Smooth muscle cell (in vitro differentiated cells): ENCODE results near the gene PDE4C. TPM values are rescaled to one million over a fixed set of nuclear protein-coding genes. Genes with fewer than 3 reads are reported as not detected.

Source experiments
- DNase-seq: peaks from one replicate; lab custom pipeline; 2025; ENCODE audit not compliant: unreplicated experiment; lab: John Stamatoyannopoulos, UW
- H2AFZ ChIP-seq: fragments of 200-600 bp; sonication (generic); 2 replicates; pipeline ENCODE4 v1.6.0; 2016; ENCODE audit warnings: antibody characterized with exemption, low read depth, mild to moderate bottlenecking
- H3F3A ChIP-seq: fragments of 200-600 bp; sonication (generic); 2 replicates; pipeline ENCODE4 v1.6.0; 2017; ENCODE audit warnings: antibody characterized with exemption, low read depth
- H3K27ac ChIP-seq: fragments of 200-600 bp; sonication (generic); 2 replicates; pipeline ENCODE4 v1.5.1; 2016; ENCODE audit warnings: low read depth, mild to moderate bottlenecking
- H3K27me3 ChIP-seq: fragments of 200-600 bp; sonication (generic); 2 replicates; pipeline ENCODE4 v1.6.1; 2016; ENCODE audit warnings: low read depth, mild to moderate bottlenecking
- H3K36me3 ChIP-seq: fragments of 200-600 bp; sonication (generic); 2 replicates; pipeline ENCODE4 v1.5.1; 2016; ENCODE audit warnings: low read depth
- H3K4me1 ChIP-seq: fragments of 200-600 bp; sonication (generic); 2 replicates; pipeline ENCODE4 v1.5.1; 2016; ENCODE audit warnings: low read depth
- H3K4me2 ChIP-seq: fragments of 200-600 bp; sonication (generic); 2 replicates; pipeline ENCODE4 v1.6.0; 2016; ENCODE audit warnings: mild to moderate bottlenecking
- H3K4me3 ChIP-seq: fragments of 200-600 bp; sonication (generic); 2 replicates; pipeline ENCODE4 v1.5.1; 2016; ENCODE audit warnings: mild to moderate bottlenecking
- H3K79me2 ChIP-seq: fragments of 200-600 bp; sonication (generic); 2 replicates; pipeline ENCODE4 v1.6.0; 2016; ENCODE audit warnings: low read depth, mild to moderate bottlenecking
- H3K9ac ChIP-seq: fragments of 200-600 bp; sonication (generic); 2 replicates; pipeline ENCODE4 v1.6.0; 2016; ENCODE audit warnings: low read depth
- H3K9me3 ChIP-seq: fragments of 200-600 bp; sonication (generic); replicated peaks from 2 replicates; pipeline ENCODE4 v1.5.1; 2016; ENCODE audit warnings: low read depth
- H4K20me1 ChIP-seq: fragments of 200-600 bp; sonication (generic); 2 replicates; pipeline ENCODE4 v1.6.0; 2016; ENCODE audit warnings: low read depth
- CTCF ChIP-seq: fragments of 200-600 bp; sonication (generic); IDR thresholded peaks from 2 replicates; pipeline ENCODE4 v1.5.1; 2017; ENCODE audit warnings: borderline replicate concordance, mild to moderate bottlenecking, antibody characterized with exemption; ENCODE audit not compliant: insufficient read depth, poor library complexity, severe bottlenecking
- WGBS: methylation state at CpG from one replicate; pipeline ENCODE4 v1.1.7; 2016; ENCODE audit warnings: low lambda C conversion rate; 5-methylcytosine and 5-hydroxymethylcytosine counted together
- polyA plus RNA-seq: library from polyadenylated mRNA; unstranded; fragments of >200 nt; fragmentation: Nextera tagmentation; extraction: Ambion mirVana; gene quantifications from 2 replicates; pipeline ENCODE4 v1.2.1, GENCODE V29; 2016
- total RNA-seq: library from RNA; depleted of rRNA; stranded (reverse); fragments of >200 nt; gene quantifications from 2 replicates; pipeline ENCODE4 v1.2.3, GENCODE V29; 2014

The PDE4C gene
- total and polyA plus RNA-seq, 2 experiments from 2014 or later, result 1.1 to 1.7 TPM

DNA sequence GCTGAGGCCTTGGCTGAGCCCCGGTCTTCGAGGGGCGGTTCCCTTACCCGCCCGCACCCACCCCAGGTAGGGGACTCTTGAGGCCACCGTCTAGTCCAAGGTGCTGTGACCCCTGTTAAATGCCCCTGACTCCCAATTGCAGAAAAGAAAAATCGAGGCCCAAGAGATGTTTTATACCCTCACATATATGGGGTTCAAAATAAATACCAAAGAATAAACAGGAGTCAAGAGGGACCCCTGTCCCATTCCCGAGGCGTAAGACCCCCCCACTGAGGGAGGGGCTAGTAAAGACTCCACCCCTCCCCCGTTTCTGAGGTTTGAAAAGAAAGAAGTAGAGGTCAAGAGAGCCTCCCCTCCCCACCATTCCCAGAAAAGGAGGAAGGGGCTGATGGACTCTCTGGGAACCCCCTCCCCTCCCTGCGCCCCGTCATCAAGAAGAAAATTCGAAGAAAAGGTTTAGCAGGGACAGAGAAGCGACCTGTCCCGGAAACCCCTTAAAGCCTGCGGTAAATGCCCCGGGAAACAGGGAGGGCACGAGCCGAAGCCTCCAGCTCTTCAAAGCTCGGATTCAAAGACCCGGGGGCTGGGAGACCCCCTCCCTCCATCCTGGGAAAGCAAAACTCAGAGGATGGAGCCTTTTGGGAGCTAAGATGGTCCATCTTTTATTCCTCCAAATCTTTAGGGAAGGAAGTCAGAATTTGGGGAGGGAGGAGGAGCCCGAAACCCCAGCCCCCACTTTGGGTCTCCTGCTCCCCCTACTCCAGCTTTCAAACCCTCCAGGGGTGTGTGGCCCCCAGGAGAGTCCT lies 21.6 kb downstream of the PDE4C start:
- Histone ChIP-seq H4K20me1 (peaks cover 18% of the 10 kb centered on the region), H3K79me2 (no peaks in the 10 kb centered on the region), H3K27ac (peak overlapping the region; percentile 97), H3K4me2 (peak overlapping the region; percentile 91), H3K9me3 (no peaks in the 10 kb centered on the region), H3K36me3 (no peaks in the 10 kb centered on the region), H3K27me3 (no peaks in the 10 kb centered on the region), H3F3A (peaks cover 7% of the 10 kb centered on the region), H3K9ac (peak overlapping the region; percentile 93), H3K4me3 (peak overlapping the region; percentile 72), H3K4me1 (peaks cover 18% of the 10 kb centered on the region), H2AFZ (peak overlapping the region; percentile 91)
- TF ChIP-seq CTCF, result no peak
- WGBS, result 1% methylated on average over 20 of the region's 22 CpGs
- peak; percentile 85 for DNase-seq

- no peaks in the 10 kb centered on the region for H3K36me3 ChIP-seq
- H2AFZ ChIP-seq, result peak within 1 kb of the TSS; percentile 91
- peak; percentile 95 for DNase-seq
- peaks cover 18% of the 10 kb centered on the region for H3K4me1 ChIP-seq
- H3K27me3 ChIP-seq, result no peaks in the 10 kb centered on the region
- peak within 1 kb of the TSS; percentile 91 for H3K4me2 ChIP-seq
- H3K9ac ChIP-seq, result peak within 1 kb of the TSS; percentile 93
- under 1% methylated on average over 38 of the region's 50 CpGs for WGBS
- peak within 1 kb of the TSS; percentile 97 for H3K27ac ChIP-seq
- TF ChIP-seq CTCF, result no peak
- H3K9me3 ChIP-seq, result no peaks in the 10 kb centered on the region
- H3K79me2 ChIP-seq, result no peaks in the 10 kb centered on the region
- H3K4me3 ChIP-seq, result peak within 1 kb of the TSS; percentile 72
- H4K20me1 ChIP-seq, result peaks cover 18% of the 10 kb centered on the region
- H3F3A ChIP-seq, result peaks cover 7% of the 10 kb centered on the region
Observed at GRCh38 chr19:18203863-18204393, 22.3 kb downstream of the PDE4C start, which contains the start of gene RAB3A. RAB3A (minus strand) TSS chr19:18204042; CDS start chr19:18202740, 1,302 bp downstream.

DNA sequence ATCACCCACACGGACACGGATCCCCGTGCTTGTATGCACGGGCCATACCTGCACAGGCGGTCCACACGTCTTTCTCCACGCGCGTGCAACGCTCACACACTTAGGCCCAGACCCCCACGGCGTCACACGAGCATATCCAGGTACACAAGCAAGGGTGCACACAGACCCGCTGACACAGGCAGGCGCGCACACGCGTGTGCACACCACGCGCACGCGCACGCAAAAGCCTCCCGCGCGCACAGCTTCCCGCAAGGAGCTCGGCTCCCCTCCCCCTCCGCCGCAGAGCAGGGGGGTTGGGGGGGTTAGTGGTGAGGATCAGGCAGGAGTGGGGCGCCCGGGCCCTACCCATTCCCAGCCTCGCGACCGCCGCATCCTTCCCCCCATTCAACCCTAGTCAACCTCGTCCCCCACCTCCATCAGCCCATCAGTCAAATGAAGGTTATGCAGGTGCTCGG lies 22.8 kb downstream of the PDE4C start:
- no peaks in the 10 kb centered on the region for H3K79me2 ChIP-seq
- no peaks in the 10 kb centered on the region for H3K9me3 ChIP-seq
- H2AFZ ChIP-seq, result no peak overlapping the region
- no peak for TF ChIP-seq CTCF
- H3K4me2 ChIP-seq, result peak overlapping the region; percentile 85
- peaks cover 18% of the 10 kb centered on the region for H4K20me1 ChIP-seq
- H3K36me3 ChIP-seq, result no peaks in the 10 kb centered on the region
- no peaks in the 10 kb centered on the region for H3K27me3 ChIP-seq
- H3K4me1 ChIP-seq, result peaks cover 18% of the 10 kb centered on the region
- no peak overlapping the region for H3K27ac ChIP-seq
- no peak overlapping the region for H3K9ac ChIP-seq
- WGBS, result 10% methylated on average over 20 of the region's 38 CpGs
- peak overlapping the region; percentile 65 for H3K4me3 ChIP-seq
- no peak for DNase-seq
- peaks cover 7% of the 10 kb centered on the region for H3F3A ChIP-seq
